Neutrophil (primary cell): ENCODE results near the gene LPGAT1.

Experiments used
- H3K27ac ChIP-seq: fragments of 200-600 bp; sonication (generic); 2 replicates; pipeline ENCODE4 v1.5.1; 2016; ENCODE audit warnings: mild to moderate bottlenecking, moderate library complexity
- H3K27me3 ChIP-seq: fragments of 200-600 bp; sonication (generic); 2 replicates; pipeline ENCODE4 v1.6.0; 2016; ENCODE audit warnings: mild to moderate bottlenecking
- H3K36me3 ChIP-seq: fragments of 200-600 bp; sonication (generic); 2 replicates; pipeline ENCODE4 v1.5.1; 2017
- H3K4me1 ChIP-seq, 2 experiments: fragments of 200-600 bp in 1 of 2; sonication (generic) in 1 of 2; 1 replicate in 1 of 2; 2 replicates in 1 of 2; pipeline versions ENCODE4 v1.5.1 to v1.6.1; 2013 to 2016; ENCODE audit warnings: low read depth in 1 of 2, low read length in 1 of 2, mild to moderate bottlenecking in 1 of 2, moderate library complexity in 1 of 2; ENCODE audit not compliant: control insufficient read depth in 1 of 2, insufficient read depth in 1 of 2
- H3K4me3 ChIP-seq, 2 experiments: fragments of 200-600 bp in 1 of 2; sonication (generic) in 1 of 2; 1 replicate in 1 of 2; 2 replicates in 1 of 2; pipeline ENCODE4 v1.5.1; 2013 to 2016; ENCODE audit warnings: low read depth in 1 of 2, low read length in 1 of 2, mild to moderate bottlenecking in 1 of 2, moderate library complexity in 1 of 2
- H3K9me3 ChIP-seq: fragments of 200-600 bp; sonication (generic); 2 replicates; pipeline ENCODE4 v1.5.1; 2016
- CTCF ChIP-seq: fragments of 200-600 bp; sonication (generic); IDR thresholded peaks from 2 replicates; pipeline ENCODE4 v1.5.1; 2016; ENCODE audit warnings: antibody characterized with exemption

LPGAT1 gene

GRCh38 chr1:211800925-211801607, 29.5 kb downstream of the LPGAT1 start:
- Histone ChIP-seq H3K36me3 (peaks cover 18% of the 10 kb centered on the region), H3K4me3 (no peak overlapping the region)
- no peak for TF ChIP-seq CTCF

GRCh38 chr1:211797994-211798393, 32.6 kb downstream of the LPGAT1 start:
- no peak overlapping the region for H3K4me3 ChIP-seq
- H3K27ac ChIP-seq, result peak overlapping the region; percentile 54
- H3K27me3 ChIP-seq, result no peaks in the 10 kb centered on the region
- H3K4me1 ChIP-seq, result peaks cover 5 to 16% of the 10 kb centered on the region in 2 experiments
- H3K36me3 ChIP-seq, result peaks cover 41% of the 10 kb centered on the region
- H3K9me3 ChIP-seq, result no peaks in the 10 kb centered on the region
- TF ChIP-seq CTCF, result no peak

More at GRCh38 chr1:211800925-211801607, 29.5 kb downstream of the LPGAT1 start:
- H3K9me3 ChIP-seq, result no peaks in the 10 kb centered on the region
- H3K27ac ChIP-seq, result peak overlapping the region; percentile 18
- H3K27me3 ChIP-seq, result no peaks in the 10 kb centered on the region
- peaks cover 5 to 16% of the 10 kb centered on the region in 2 experiments for H3K4me1 ChIP-seq

- peaks cover 91% of the 10 kb centered on the region for H3K36me3 ChIP-seq
- no peak overlapping the region for H3K27ac ChIP-seq
- no peak for TF ChIP-seq CTCF
- no peaks in the 10 kb centered on the region for H3K27me3 ChIP-seq
- no peaks in the 10 kb centered on the region for H3K4me1 ChIP-seq
- H3K4me3 ChIP-seq, result no peak overlapping the region
- H3K9me3 ChIP-seq, result no peaks in the 10 kb centered on the region
Measured at GRCh38 chr1:211791979-211792378, 38.6 kb downstream of the LPGAT1 start.

- Histone ChIP-seq H3K27me3 (no peaks in the 10 kb centered on the region), H3K36me3 (peaks cover 90% of the 10 kb centered on the region), H3K4me1 (no peaks in the 10 kb centered on the region), H3K4me3 (no peak overlapping the region), H3K9me3 (no peaks in the 10 kb centered on the region), H3K27ac (no peak overlapping the region)
- TF ChIP-seq CTCF, result no peak
Measured at GRCh38 chr1:211789641-211790464, 40.7 kb downstream of the LPGAT1 start.

- Histone ChIP-seq H3K4me3 (no peak overlapping the region), H3K36me3 (peaks cover 86% of the 10 kb centered on the region), H3K4me1 (no peaks in the 10 kb centered on the region), H3K9me3 (no peaks in the 10 kb centered on the region), H3K27me3 (no peaks in the 10 kb centered on the region), H3K27ac (no peak overlapping the region)
- no peak for TF ChIP-seq CTCF
Measured at GRCh38 chr1:211788626-211789025, 41.9 kb downstream of the LPGAT1 start.
